ENCODE measurements around the gene MAP3K4.

The MAP3K4 gene

GRCh38 chr6:161128230-161128629 is 136.7 kb downstream of the MAP3K4 start:
- no peak for DNase-seq

- DNase-seq = peak; percentile 82 to 93 (median 85)
Measured at GRCh38 chr6:161128680-161129196, 137.2 kb downstream of the MAP3K4 start.

- no peak for DNase-seq
Measured at GRCh38 chr6:161130541-161130940, 139.0 kb downstream of the MAP3K4 start.

GRCh38 chr6:161130967-161131766 is 139.6 kb downstream of the MAP3K4 start:
- peak in 2 of 3 donors; percentile 53 to 57 for DNase-seq

GRCh38 chr6:161132384-161132783 is 140.8 kb downstream of the MAP3K4 start:
- no peak for DNase-seq

- no peak for DNase-seq
Measured at GRCh38 chr6:161133963-161134362, 142.4 kb downstream of the MAP3K4 start.

GRCh38 chr6:161134550-161135298 is 143.2 kb downstream of the MAP3K4 start:
- DNase-seq = no peak

- DNase-seq = peak; percentile 68 to 81 (median 76)
Measured at GRCh38 chr6:161135695-161136591, 144.4 kb downstream of the MAP3K4 start.

GRCh38 chr6:161136655-161137054 is 145.1 kb downstream of the MAP3K4 start:
- DNase-seq = no peak

- DNase-seq = peak in 1 of 3 donors; percentile 9
Measured at GRCh38 chr6:161137320-161137719, 145.8 kb downstream of the MAP3K4 start.

- peak in 1 of 3 donors; percentile 7 for DNase-seq
Measured at GRCh38 chr6:161137839-161138542, 146.4 kb downstream of the MAP3K4 start.

- no peak for DNase-seq
Measured at GRCh38 chr6:161138543-161139303, 147.2 kb downstream of the MAP3K4 start.

GRCh38 chr6:161139304-161139765 is 147.8 kb downstream of the MAP3K4 start:
- no peak for DNase-seq

- DNase-seq = peak; percentile 36 to 54 (median 47)
Measured at GRCh38 chr6:161139766-161140553, 148.4 kb downstream of the MAP3K4 start.

GRCh38 chr6:161140554-161140875 is 148.9 kb downstream of the MAP3K4 start:
- no peak for DNase-seq

GRCh38 chr6:161141173-161141572 is 149.6 kb downstream of the MAP3K4 start:
- DNase-seq = no peak

GRCh38 chr6:161142957-161143296 is 151.4 kb downstream of the MAP3K4 start:
- DNase-seq = no peak

GRCh38 chr6:161143663-161144430 is 152.3 kb downstream of the MAP3K4 start:
- DNase-seq = no peak

- no peak for DNase-seq
Measured at GRCh38 chr6:161150136-161150535, 158.6 kb downstream of the MAP3K4 start.

- no peak for DNase-seq
Measured at GRCh38 chr6:161150566-161150965, 159.0 kb downstream of the MAP3K4 start.

Data from suppressor macrophage treated with lipopolysaccharide for 1 hour (primary cell).